Esophagus muscularis mucosa (tissue), 4 donors: ENCODE data around the gene ZC3H6. TPM values are rescaled to one million over a fixed set of nuclear protein-coding genes. Genes with fewer than 3 reads are reported as not detected.
A peak's percentile ranks its signal among the peaks of the same experiment; 100 is the strongest.

Experiments
- DNase-seq: peaks from one replicate; pipeline ENCODE4 v3.0.0-alpha.2; 2017; ENCODE audit errors: extremely low spot score
- H3K27ac ChIP-seq, 4 donors: fragments of 200-600 bp; sonication (generic); replicated peaks in 1 of 4; 1 replicate in 3 of 4; 2 replicates in 1 of 4; pipeline ENCODE4 v1.5.1; 2016 to 2019; ENCODE audit warnings: mild to moderate bottlenecking in 1 of 4
- H3K27me3 ChIP-seq, 4 donors: fragments of 200-600 bp; sonication (generic); one replicate each; pipeline versions ENCODE4 v1.5.1 to v1.6.0; 2016 to 2019
- H3K36me3 ChIP-seq, 4 donors: fragments of 200-600 bp; sonication (generic); one replicate each; pipeline ENCODE4 v1.5.1; 2016 to 2019
- H3K4me1 ChIP-seq, 4 donors: fragments of 200-600 bp; sonication (generic); one replicate each; pipeline ENCODE4 v1.5.1; 2016 to 2019
- H3K4me3 ChIP-seq, 4 donors: fragments of 200-600 bp; sonication (generic); 1 replicate in 2 of 4; 2 replicates in 2 of 4; pipeline ENCODE4 v1.5.1; 2016 to 2019; ENCODE audit warnings: mild to moderate bottlenecking in 4 of 4, moderate library complexity in 1 of 4
- H3K9me3 ChIP-seq, 4 donors: fragments of 200-600 bp; sonication (generic); 1 replicate in 3 of 4; 2 replicates in 1 of 4; pipeline ENCODE4 v1.5.1; 2016 to 2019
- CTCF ChIP-seq, 3 experiments: fragments of 200-600 bp in 2 of 3; fragments of 450-650 bp in 1 of 3; sonication (generic) in 2 of 3; IDR thresholded peaks; one replicate each; pipeline ENCODE4 v1.5.1; 2017 to 2019; ENCODE audit warnings: antibody characterized with exemption in 3 of 3, mild to moderate bottlenecking in 2 of 3, moderate library complexity in 1 of 3
- EP300 ChIP-seq: sonication (generic); formaldehyde crosslinking; IDR thresholded peaks from one replicate; pipeline ENCODE4 v1.6.1; 2017; ENCODE audit warnings: antibody characterized with exemption
- POLR2A ChIP-seq: fragments of 450-650 bp; IDR thresholded peaks from one replicate; pipeline ENCODE4 v1.6.1; 2017; ENCODE audit warnings: antibody characterized with exemption, moderate library complexity, mild to moderate bottlenecking, low read depth
- POLR2AphosphoS5 ChIP-seq, 2 donors: sonication (generic); formaldehyde crosslinking; IDR thresholded peaks; one replicate each; pipeline ENCODE4 v1.6.1; 2017; ENCODE audit warnings: antibody characterized with exemption in 2 of 2
- whole genome bisulfite sequencing: methylation state at CpG from one replicate; pipeline ENCODE4 v1.1.5; 2018; 5-methylcytosine and 5-hydroxymethylcytosine counted together
- intact Hi-C: fragments of 100-400 bp; cut with DNase I; formaldehyde crosslinking; loops from one replicate; pipeline ENCODE4 v1.15.1; 2023
- total RNA-seq, 4 donors: library from RNA; depleted of rRNA; stranded (reverse); fragments of >200 nt; gene quantifications; one replicate each; pipeline versions ENCODE4 v1.1.0 to v1.2.1, GENCODE V29; 2016

ZC3H6 gene
- total RNA-seq, 4 donors from 2014 or later: 12.8 to 22.0 (median 16.8) TPM

GRCh38 chr2:112262876-112263275, 12.5 kb upstream of the ZC3H6 start:
- Histone ChIP-seq H3K4me1 (peaks cover 0 to 11% (median 8%) of the 10 kb centered on the region in 4 donors), H3K9me3 (no peaks in the 10 kb centered on the region), H3K4me3 (no peak overlapping the region), H3K36me3 (no peaks in the 10 kb centered on the region), H3K27me3 (no peaks in the 10 kb centered on the region), H3K27ac (no peak overlapping the region)
- intact Hi-C loops: no loop called here
- DNase-seq: no peak
- no peak for TF ChIP-seq POLR2A
- no peak for TF ChIP-seq CTCF (IDR thresholded peaks at IDR 0.05)
- TF ChIP-seq EP300: no peak
- no peak for TF ChIP-seq POLR2AphosphoS5 (IDR thresholded peaks at IDR 0.05)

DNA sequence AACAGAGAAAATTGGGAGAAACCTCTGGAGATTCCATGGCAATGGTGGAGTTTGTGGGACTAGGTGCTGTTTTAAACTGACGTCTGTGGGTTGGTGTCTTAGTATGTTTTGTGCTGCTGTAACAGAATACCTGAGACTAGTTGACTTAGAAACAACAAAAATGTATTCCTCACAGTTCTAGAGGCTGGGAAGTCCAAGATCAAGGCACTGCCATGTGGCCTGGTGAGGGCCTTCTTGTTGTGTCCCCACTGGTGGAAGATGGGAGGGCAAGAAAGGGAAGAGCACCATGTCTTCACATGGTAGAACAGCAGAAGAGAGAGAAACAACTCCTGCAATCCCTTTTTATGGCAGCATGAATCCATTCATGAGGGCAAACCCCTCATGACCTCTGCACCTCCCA, 6.8 kb upstream of the ZC3H6 start:
- WGBS: 92% methylated on average over 1 of the region's 1 CpG
- Histone ChIP-seq H3K27ac (no peak overlapping the region), H3K4me1 (no peaks in the 10 kb centered on the region), H3K4me3 (no peak overlapping the region), H3K9me3 (no peaks in the 10 kb centered on the region), H3K36me3 (no peaks in the 10 kb centered on the region), H3K27me3 (no peaks in the 10 kb centered on the region)
- no peak for DNase-seq
- TF ChIP-seq EP300 (no peak), POLR2A (no peak), POLR2AphosphoS5 (IDR thresholded peaks at IDR 0.05) (no peak), CTCF (IDR thresholded peaks at IDR 0.05) (no peak)
- intact Hi-C loops: no loop called here

DNA sequence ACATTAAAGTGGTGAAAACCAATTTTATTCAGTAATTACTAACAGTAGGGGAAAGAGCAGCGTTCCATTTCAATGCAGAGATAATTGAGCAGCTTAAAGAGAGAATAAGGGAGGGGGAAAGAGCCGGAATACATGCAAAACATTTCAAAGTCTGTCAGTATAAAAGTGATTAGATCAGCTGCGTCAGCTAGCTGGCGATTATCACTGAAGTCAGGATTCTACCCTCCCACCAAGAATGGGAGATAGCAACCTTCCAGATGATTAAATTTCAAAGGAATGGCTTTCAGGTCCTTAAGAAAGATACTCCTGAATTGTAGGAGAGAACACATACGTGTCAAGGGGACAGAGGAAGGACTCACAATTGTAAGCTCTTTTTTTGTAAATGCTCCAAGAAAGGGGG, 2.7 kb upstream of the ZC3H6 start:
- Histone ChIP-seq H3K9me3 (no peaks in the 10 kb centered on the region), H3K27ac (no peak overlapping the region), H3K27me3 (no peaks in the 10 kb centered on the region), H3K4me3 (no peak overlapping the region), H3K4me1 (peaks cover 9 to 19% (median 13%) of the 10 kb centered on the region in 4 donors), H3K36me3 (no peaks in the 10 kb centered on the region)
- TF ChIP-seq POLR2AphosphoS5 (IDR thresholded peaks at IDR 0.05): no peak
- no peak for TF ChIP-seq POLR2A
- TF ChIP-seq EP300: no peak
- intact Hi-C loops: no loop called here
- DNase-seq: no peak
- 88% methylated on average over 5 of the region's 5 CpGs for WGBS

DNA sequence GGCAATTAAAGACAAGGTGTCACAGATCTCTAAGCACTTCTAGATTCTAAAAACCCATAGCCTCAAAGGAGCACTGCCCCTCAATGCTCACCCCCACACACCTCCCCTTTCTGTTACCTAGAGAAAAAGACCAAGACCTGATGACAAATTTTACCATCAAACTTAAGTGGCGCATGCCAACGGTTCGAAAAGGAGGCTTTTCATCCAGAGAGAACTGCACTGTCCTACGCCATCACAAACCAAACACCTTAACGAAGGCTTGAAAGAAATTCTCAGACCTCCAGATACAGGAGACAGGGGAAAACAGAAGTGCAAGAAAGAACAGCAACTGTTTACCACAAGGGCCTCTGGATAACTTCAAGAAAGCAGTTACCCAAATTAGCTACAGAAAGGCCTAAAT, 2.0 kb upstream of the ZC3H6 start:
- DNase-seq: no peak
- TF ChIP-seq EP300 (no peak), CTCF (IDR thresholded peaks at IDR 0.05) (no peak), POLR2AphosphoS5 (IDR thresholded peaks at IDR 0.05) (no peak), POLR2A (no peak)
- WGBS: 90% methylated on average over 5 of the region's 5 CpGs
- no peaks in the 10 kb centered on the region for H3K36me3 ChIP-seq
- peaks cover 9 to 22% (median 15%) of the 10 kb centered on the region in 4 donors for H3K4me1 ChIP-seq
- H3K9me3 ChIP-seq: no peaks in the 10 kb centered on the region
- intact Hi-C loops: no loop called here
- no peak overlapping the region for H3K27ac ChIP-seq
- H3K27me3 ChIP-seq: no peaks in the 10 kb centered on the region
- no peak overlapping the region for H3K4me3 ChIP-seq

- Histone ChIP-seq H3K4me3 (peak overlapping the region; percentile 76 to 92 (median 78)), H3K36me3 (no peaks in the 10 kb centered on the region), H3K9me3 (no peaks in the 10 kb centered on the region), H3K4me1 (peaks cover 9 to 26% (median 15%) of the 10 kb centered on the region in 4 donors), H3K27me3 (no peaks in the 10 kb centered on the region), H3K27ac (peak overlapping the region; percentile 97 to 99 (median 99))
- TF ChIP-seq POLR2AphosphoS5 (IDR thresholded peaks at IDR 0.05): peak; percentile 77 to 80
- no peak for TF ChIP-seq POLR2A
- intact Hi-C loops: no loop called here
- DNase-seq: peak; percentile 95
- under 1% methylated on average over 15 of the region's 66 CpGs for WGBS
Observed at GRCh38 chr2:112275887-112276773, 733 bp downstream of the ZC3H6 start.
